ENCODE results near the gene OR2H2.

Gene OR2H2

DNA sequence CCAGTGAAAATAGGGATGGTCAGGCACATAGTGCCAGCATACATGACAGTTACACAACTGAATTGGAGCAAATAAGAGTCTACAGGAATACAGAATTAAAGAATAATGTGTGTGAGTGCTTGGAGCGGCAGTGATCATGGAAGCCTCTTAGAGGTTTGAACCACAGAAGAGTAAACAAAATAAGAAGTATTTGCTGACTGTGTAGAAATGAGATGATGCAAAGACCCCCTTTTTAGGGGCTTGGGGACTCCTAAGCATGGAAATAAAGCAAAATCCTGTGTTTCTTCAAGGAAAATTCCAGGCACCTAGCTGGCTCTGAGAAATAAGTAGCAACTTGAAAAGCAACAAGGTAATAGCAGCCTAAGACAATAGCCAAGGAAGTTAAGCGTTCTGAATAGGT lies 6.8 kb downstream of the OR2H2 start:
- DNase-seq (ENCODE audit: low spot score) = no peak

DNA sequence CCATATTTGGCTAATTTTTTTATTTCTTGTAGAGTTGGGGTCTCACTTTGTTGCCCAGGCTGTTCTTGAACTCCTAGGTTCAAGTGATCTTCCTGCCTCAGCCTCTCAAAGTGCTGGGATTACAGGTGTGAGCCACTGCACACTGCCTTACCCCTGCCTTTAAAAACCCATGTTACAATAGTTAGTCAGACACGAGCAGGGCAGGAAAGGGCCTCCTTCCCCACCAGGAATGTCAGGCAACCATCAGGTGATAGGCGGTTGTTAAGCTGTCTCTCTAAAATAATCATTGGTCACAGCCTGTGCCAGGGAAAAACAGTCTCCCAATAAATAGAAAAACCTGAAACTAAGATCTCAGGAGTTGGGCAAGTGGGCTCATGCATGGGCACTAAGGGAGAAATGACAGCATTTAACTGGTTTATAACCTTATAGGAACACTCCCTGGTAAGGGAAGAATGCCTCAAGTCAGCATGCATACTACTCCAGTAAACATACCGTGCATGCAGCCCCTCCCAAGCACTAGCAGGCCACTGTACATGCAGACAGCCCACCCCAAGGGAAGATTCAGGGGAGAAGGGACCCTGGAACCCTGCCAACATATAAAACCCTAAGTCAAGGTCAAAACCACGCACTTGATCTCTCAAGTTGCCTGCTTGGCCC lies 8.4 kb downstream of the OR2H2 start:
- no peak for DNase-seq (ENCODE audit: low spot score)

DNA sequence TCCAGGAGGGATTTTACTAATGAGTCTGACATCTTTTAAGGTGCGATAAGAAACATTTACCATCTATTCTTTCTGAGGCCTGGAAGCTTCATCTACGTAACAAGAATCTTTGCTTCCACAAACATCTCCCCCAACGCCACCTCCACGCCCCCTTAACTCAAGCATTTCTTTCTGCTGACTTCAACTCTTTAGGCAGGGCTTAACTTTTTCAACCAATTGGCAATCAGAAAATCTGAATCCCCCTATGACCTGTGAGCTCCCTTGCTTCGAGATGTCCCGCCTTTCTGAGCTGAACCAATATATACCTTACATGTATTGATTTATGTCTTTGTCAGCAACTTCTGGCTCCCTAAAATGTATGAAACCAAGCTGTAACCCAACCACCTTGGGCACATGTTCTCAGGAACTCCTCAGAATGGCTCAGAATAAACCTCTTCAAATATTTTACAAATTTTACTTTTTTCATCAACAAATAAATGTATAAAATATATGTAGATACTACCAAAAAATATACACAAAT lies 11.5 kb downstream of the OR2H2 start:
- DNase-seq (ENCODE audit: low spot score) = no peak

DNA sequence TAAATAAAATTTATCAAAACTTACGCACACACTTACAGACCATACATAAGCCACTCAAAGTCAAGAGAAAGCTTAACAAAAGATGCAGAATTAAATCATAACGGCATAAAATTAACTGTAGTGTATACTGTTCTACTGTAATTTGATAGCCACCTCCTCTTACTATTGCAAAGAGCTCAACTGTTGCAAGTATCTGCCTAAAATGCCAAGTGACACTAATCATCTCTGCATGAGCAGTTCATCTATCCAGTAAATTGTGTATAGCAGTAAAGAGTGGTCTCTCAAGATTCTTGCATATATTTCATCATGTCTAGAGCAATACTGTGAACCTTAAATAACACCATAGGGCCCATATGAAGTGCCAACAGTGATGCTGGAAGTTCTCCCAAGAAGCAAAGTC lies 12.3 kb downstream of the OR2H2 start:
- DNase-seq (ENCODE audit: low spot score) = no peak

DNA sequence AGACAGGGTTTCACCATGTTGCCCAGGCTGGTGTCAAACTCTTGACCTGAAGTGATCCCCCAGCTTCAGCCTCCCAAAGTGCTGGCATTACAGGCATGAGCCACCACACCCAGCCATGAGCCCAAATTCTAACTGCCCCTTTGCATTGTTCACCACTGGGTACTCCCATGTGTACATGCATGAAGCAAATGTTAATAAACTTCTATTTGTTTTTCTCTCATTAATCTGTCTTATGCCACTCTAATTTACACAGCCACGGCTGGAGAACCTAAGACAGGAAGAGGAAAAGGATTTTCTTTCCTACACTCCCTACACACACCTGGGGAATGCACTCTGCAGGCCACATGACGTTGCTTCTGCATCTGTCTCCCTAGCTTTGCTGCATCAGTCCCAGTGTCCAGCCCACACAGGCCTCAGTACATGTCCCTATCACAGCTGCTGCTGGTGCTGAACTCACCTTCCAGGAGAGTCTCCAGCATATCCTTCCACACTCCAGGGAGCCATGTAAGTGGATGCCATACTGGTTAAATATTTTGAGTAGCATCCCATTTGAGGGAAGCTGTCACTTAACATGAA lies 13.3 kb downstream of the OR2H2 start:
- no peak for DNase-seq (ENCODE audit: low spot score)

DNA sequence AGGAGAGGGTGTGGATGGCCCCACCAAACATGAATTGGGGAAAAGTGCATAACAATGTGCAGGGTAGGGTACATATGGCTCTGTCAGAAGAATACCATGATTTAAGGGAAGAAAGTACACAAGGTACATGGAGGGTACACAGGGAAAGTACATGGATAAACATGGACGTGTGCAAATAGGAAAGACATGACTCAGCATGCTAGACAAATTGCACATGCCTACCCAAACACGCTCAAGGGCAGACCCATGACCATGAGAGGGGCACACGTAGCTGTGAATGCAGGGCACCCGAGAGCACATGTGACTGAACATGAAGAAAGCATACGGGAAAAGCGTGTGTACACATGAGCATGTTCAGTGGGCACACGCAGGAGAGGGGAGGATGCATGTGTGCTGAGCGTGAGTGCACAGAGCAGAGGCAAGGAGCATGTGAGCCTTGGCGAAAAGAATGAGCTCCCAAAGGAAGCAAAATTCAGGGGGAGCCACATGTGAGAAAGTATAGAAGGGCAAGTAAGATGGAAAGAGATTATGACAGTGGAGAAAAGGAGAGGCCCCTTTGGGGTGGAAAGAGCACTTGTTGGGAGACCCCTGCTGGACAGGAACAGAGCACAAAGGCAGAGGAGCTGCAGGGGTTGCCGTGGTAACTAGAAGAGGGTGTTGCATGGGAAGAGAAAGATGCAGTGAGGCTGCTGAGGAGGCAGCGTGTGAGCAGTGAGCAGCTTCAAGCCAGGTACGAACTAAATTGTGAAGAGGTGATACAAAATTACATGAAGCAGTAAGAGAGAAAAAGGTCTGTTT lies 17.8 kb downstream of the OR2H2 start:
- DNase-seq (ENCODE audit: low spot score) = peak; percentile 17

DNA sequence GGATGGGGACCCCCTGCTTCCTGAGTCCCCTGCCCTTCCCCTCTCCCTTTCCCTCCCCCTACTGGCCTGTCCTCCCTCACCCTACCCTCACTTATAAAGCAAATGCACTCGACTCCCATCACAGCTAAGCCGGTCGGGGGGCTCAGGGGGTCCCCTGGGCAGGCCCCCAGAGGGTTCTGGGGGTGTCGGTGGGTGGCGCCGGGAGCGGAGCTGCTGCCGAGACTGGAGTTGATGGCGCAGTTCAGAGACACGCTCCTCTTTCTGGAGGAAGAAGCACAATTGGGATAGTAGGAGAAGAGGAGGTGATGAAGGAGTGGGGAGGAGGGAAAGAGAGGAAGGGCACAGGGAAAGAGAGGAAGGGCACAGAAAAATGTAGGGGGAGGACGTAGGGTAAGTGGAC lies 18.5 kb downstream of the OR2H2 start:
- DNase-seq (ENCODE audit: low spot score) = no peak

DNA sequence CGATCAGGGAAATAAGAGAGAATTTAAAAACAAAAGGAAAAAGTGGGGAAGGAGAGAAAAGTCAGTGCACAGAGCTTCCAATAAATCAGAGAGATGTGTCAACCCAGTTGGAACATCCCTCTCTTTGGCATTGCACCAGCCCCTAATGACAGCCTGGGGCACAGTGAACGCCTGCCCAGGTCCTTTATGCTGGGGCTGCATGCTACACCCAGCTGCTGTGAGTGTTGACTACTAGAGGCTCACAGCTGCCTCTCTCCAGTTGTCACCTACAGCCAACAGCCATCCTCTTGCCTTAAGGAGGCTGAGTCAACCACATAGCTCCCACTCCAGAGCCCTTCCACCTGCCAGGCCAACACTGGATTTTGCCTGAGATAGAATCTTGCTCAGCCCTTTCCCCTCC lies 19.0 kb downstream of the OR2H2 start:
- DNase-seq (ENCODE audit: low spot score) = no peak

DNA sequence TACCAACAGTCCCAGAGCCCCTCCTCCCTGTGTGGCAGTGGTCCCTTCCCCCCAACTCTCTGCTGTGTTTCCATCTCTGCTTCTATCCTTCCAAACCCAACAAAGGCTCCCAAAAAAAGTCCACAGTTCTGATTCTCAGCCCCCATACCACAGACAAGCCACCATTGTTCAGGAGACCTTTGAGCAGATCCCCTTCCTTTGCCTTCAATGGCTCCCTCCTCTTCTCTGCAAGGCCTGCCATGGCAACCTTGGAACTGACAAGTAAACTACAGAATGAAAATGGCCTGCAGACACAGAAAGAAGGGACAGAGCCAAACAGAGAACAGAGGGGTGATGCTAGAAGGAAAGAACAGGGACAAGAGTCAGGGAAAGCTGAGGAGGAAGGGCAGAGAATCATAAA lies 23.2 kb downstream of the OR2H2 start:
- no peak for DNase-seq (ENCODE audit: low spot score)

DNA sequence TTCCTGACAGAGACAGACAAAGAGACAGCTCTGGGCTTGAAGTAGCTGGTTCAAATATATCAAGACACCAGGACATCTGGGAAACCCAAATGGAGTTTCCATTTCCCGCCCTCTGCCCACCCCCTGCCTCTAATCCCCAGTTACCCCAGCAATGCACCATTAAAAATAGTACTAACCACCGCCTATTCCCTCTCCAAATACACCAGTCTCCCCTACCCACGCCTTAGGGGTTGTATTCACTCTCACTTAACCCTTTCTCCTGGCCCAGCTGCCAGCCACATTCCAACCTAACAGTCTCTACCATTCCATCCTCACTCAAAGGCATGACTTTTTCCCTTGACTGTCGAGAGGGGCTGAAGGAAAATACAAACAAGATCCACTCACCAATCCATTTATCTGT lies 25.6 kb downstream of the OR2H2 start:
- no peak for DNase-seq (ENCODE audit: low spot score)

DNA sequence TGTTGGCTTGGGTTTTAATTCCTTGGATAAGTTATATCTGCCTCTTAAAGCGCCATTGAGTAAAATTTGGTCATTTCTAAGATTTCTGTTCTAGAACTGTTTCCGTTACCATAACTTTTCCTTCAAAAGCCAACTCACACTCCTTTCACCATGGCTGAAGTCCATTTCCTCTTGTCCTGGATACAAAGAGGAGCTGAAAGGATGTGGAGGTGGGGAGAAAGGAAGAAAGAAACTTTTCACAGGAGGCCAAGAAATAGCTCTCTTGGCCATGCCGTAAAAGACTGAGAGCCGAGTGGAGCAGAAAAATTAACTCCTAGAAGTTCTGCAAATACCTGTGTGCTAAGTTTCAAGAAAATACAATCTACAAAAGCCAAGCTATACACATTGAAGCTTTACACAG lies 26.5 kb downstream of the OR2H2 start:
- no peak for DNase-seq (ENCODE audit: low spot score)

DNA sequence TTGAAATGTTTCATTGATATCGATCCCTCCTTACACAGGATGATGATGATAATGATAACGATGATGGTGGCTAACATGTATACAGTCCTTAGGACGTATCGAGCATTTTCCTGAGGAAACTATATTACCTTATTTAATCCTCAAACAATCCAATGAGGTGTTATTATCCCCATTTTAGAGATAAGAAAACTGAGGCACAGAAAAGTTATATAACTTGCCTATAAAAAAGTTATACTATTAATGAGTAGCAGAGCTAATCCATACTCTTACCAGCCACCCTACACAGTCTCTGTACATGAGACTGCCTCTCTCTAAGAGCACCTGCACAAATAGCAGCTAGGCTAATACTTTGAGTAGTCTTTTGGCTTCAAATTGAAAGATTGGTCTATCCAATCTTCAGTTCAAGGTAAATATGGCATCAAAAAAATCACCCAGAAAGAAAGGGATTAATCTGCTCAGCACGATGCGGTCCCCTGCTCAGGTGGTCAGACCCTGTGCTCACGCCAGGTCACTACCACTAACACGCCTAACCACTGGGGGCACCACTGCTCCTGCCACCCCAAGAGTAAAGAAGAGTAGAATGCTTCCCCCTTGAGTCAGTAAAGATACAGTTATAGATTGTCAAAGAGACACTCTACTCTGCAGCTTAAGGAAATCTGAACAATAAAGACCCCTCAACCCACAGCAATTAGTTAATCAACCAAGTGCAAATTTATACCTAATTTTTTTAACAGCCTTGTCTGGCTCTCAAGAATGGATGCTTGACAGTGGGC lies 33.0 kb downstream of the OR2H2 start:
- peak; percentile 16 for DNase-seq (ENCODE audit: low spot score)

DNA sequence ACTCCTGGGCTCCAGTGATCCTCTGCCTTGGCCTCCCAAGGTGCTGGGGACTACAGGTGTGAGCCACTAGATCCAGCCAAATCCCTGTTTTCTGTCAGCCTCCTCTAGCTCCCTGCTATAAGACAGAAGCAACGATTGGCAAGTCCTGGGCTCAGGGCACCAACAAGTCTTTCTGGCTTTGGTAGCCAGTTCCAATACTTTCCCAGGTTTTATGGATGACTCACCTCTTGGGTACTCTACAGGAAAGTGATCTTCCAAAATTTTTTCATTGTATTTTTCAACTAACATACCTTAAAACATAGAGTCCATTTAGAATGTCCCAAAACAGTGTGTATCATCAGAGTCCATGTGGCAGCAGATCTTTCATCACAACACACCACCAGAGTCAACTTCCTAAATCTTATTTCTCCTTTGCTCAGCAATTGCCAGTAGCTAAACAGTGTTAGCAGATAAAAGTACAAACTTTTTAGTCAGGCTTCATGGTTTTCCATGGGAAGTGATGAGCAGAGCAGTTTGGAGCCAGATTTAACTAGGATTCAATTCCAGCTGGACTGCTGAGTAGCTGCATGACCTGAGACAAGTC lies 34.7 kb downstream of the OR2H2 start:
- no peak for DNase-seq (ENCODE audit: low spot score)

DNA sequence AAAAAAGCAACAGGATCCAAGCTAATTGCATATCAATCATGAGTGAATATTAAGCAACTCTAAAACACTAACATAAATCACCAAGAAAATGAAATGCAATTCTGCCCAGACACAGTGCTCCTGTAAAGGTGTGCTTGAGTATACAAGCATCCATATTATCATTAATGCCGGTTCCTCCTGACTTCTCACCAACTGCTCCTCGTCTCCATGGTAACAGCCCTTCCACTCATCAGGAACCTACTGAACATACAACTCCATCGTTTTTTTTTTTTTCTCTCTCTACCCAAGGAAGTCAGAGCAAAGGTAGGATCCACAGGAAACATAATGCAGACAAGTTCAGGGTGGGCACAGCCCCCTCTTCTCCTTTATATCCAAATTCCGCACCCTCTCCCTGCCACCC lies 35.7 kb downstream of the OR2H2 start:
- DNase-seq (ENCODE audit: low spot score) = no peak

DNA sequence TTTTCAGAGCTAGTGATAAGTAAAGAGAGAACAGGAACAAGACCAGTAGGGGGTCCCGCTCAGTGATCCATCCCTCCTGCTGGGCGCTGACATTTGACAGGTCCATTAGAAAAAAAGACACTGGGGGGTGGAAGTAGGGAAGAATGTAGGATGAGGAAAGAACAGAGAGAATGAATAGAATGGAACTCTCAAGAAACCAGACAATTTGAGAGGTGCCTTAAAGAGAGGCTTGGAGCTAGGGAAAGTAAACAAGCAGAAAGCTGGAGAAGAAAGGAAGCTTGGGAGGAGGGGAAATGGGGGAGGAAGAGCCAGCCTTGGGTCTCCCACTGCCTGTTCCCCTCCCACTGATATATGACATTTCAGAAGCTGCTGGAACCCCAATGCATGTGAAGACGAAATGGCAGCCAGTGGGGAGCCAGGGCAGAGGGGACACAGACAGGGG lies 39.6 kb downstream of the OR2H2 start:
- DNase-seq (ENCODE audit: low spot score) = no peak

DNA sequence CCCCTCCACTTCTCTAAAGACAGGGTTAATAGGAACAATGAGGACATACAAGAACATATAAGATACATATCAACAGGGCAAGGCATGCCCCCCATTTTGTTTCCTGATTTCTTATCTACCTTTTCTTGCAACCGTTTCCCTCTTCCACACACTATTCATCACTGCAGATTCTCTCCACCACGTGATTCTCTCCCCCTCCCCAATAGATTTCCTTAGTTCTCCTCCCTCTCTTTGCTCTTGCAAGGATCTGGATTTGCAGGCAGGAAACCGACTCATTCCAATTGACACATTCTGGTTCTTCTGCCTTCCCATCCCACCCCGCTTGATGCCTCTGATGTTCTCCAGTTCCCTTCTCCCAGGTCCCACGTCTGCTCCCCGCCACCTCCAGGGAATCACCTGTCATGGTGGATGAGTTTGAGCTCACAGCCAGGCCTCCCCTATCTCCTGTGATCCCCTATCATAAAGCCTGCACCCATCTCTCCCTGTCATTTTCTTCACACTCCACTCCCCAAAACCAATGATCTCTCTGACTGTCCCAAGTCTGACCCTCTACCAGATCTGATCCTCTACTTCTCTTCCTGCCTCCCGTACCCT lies 40.5 kb downstream of the OR2H2 start:
- DNase-seq (ENCODE audit: low spot score) = no peak

DNA sequence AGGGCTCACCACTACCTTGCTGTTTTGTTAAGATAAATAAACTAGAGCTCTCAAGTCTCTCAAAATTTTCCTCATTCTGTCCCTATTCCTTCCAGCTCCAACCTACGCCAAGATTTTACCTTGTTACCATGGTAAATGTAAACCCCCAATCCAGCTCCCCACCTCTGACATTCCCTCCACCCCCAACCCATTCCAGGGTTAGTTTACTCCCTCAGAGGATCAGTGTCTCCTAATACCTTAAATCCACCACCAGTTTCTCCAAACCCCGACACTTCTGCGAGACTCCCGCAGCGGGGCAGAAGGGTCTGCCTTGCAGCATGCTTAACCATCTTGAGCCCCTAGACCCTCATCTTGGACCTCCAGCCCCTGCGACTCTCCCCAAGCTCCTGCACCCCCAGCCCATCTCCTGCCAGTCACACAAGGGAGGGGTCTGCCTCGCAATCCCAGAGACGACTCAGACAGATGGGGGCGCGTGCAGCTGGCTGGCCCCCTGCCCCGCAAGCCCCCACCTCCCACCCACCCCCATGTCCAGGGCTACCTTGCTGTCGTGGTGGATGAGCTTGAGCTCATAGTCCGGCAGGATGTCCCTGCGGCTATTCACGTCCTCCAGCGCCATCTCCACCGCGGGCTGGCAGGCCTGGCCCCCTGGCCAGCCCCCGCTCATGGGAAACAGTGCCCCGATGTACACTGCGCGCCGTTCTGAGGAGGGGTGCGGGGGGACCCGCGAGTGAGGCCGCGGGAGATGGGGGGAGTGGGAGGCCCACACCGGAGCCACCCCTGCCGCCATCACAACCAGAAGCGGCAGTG lies 42.2 kb downstream of the OR2H2 start:
- no peak for DNase-seq (ENCODE audit: low spot score)

DNA sequence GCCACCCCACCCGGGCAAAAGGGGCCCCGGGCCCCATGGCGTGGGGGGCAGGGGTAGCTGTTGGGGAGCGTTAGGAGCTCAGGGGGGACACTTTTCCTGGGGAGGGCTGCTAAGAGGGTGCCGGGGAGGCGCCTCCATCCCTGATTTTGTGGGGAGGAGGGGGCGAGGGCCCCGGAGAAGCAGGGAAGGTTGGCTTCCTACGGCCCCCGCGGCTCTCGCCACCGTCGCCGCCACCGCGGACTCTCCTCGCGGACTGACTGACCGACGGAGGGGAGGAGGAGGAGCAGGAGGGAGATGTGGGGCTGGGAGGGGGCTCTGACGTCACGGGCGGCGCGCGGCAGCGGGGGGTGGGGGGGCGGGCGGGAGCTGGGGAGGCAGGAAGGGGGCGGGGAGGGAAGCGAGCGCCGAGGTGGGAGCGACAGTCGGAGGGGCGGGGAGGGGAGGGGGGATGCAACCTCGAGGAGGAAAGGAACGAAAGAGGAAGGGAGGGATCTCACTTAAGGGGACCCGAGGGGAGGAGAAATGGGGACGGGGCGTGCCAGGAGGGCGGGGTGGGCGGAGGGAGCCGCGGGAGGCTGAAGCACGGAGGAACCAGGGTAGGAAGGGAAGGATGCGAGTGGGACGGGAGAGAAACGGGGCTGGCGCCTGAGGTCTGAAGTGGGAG lies 43.0 kb downstream of the OR2H2 start:
- no peak for DNase-seq (ENCODE audit: low spot score)

DNA sequence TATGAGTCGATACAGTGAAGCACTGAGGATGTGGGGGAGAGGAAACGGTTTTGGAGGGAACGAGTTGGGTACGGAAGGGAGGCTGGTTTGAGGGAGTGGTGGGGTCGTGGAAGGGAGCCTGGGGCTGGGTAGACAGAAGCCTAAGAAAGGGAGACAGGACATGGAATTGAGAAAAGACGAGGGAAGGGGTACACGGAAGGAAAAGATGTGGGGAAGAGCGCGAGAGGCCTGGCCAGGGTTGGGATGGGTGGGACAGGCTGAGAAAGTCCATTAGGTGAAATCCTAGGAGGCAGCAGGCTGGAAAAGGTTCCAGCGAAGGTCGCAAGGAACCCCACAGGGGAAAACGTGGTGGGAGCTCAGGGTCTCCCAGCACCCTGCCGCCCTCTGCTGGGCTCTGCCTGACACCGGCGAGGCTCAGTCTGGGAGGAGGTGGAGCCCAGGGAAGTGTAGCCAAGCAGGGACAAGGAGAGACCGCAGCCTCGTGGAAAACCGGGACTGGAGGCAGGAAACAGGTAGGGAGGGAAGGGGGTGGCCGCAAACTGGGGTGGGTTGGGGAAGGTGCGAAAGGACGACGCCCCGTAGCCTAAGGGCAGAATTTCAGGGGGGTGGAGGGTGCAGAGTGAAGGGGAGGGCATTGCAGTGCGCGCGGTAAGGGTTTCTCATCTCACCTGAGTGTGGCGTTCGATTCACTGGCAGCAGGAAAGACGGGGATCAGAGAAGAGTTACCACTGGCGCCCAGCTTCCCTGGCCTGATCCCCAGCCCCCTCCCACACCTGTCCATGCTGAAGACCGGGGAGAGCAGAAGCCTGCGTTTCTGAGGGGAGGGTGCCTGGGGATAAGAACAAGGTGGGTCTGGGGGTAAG lies 43.7 kb downstream of the OR2H2 start:
- no peak for DNase-seq (ENCODE audit: low spot score)

All from RKO (cell line).